ENCODE measurements around the gene SKAP1. TPM values are rescaled to one million over a fixed set of nuclear protein-coding genes. Genes with fewer than 3 reads are reported as not detected.

SKAP1 gene
- total RNA-seq, 6 experiments from 2014 or later: 4.5 to 51.0 (median 17.5) TPM

GRCh38 chr17:48121923-48122664 is 307.9 kb downstream of the SKAP1 start:
- 77% methylated on average over 5 of the region's 9 CpGs for WGBS (ENCODE audit: insufficient coverage, low coverage, low lambda C conversion rate, missing lambda C conversion rate)
- ATAC-seq (no peak), DNase-seq (no peak)
- Histone ChIP-seq H3K36me3 (peaks cover 0 to 47% (median 15%) of the 10 kb centered on the region in 4 donors), H3K4me1 (no peaks in the 10 kb centered on the region), H3K4me3 (no peak overlapping the region), H3K27me3 (no peaks in the 10 kb centered on the region), H3K27ac (no peak overlapping the region), H3K9me3 (no peaks in the 10 kb centered on the region)
- intact Hi-C loops (cut with DNase I): no loop called here
- TF ChIP-seq, protein P1, sequence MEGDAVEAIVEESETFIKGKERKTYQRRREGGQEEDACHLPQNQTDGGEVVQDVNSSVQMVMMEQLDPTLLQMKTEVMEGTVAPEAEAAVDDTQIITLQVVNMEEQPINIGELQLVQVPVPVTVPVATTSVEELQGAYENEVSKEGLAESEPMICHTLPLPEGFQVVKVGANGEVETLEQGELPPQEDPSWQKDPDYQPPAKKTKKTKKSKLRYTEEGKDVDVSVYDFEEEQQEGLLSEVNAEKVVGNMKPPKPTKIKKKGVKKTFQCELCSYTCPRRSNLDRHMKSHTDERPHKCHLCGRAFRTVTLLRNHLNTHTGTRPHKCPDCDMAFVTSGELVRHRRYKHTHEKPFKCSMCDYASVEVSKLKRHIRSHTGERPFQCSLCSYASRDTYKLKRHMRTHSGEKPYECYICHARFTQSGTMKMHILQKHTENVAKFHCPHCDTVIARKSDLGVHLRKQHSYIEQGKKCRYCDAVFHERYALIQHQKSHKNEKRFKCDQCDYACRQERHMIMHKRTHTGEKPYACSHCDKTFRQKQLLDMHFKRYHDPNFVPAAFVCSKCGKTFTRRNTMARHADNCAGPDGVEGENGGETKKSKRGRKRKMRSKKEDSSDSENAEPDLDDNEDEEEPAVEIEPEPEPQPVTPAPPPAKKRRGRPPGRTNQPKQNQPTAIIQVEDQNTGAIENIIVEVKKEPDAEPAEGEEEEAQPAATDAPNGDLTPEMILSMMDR (IDR thresholded peaks at IDR 0.05): no peak
- no peak for TF ChIP-seq POLR2A (IDR thresholded peaks at IDR 0.05)

DNA sequence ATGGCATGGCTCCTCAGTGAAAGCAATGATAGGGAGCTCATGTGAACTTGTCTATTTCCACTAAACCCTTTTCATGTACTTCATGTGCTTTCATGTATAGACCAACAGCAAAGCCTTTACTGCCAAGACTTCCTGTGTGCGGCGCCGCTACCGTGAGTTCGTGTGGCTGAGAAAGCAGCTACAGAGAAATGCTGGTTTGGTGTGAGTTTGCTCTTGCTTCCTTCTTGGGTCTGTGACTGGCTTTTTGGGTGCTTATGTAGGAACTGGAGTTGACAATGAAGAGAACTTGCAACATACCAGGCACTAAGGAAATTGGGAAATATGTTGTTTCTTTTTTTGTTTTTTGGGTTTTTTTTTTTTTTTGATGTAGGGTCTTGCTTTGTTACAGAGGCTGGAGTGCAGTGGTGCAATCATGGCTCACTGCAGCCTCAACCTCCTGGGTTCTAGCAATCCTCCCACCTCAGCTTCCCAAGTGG is 316.8 kb downstream of the SKAP1 start:
- H3K9me3 ChIP-seq: no peaks in the 10 kb centered on the region
- H3K4me1 ChIP-seq: peaks cover 0 to 10% (median 0%) of the 10 kb centered on the region in 4 donors
- H3K4me3 ChIP-seq: no peak overlapping the region
- peaks cover 0 to 25% (median 2%) of the 10 kb centered on the region in 4 donors for H3K36me3 ChIP-seq
- WGBS (ENCODE audit: insufficient coverage, low coverage, low lambda C conversion rate, missing lambda C conversion rate): 66% methylated on average over 5 of the region's 5 CpGs
- ATAC-seq (peak; percentile 49 to 78 (median 54)), DNase-seq (peak in 1 of 3 donors; percentile 59)
- intact Hi-C loops (cut with DNase I): no loop called here
- TF ChIP-seq, protein P1 (IDR thresholded peaks at IDR 0.05): no peak
- TF ChIP-seq POLR2A (IDR thresholded peaks at IDR 0.05): peak; percentile 38
- H3K27me3 ChIP-seq: no peaks in the 10 kb centered on the region
- H3K27ac ChIP-seq: peak overlapping the region in 2 of 3 donors; percentile 9 to 49

DNA sequence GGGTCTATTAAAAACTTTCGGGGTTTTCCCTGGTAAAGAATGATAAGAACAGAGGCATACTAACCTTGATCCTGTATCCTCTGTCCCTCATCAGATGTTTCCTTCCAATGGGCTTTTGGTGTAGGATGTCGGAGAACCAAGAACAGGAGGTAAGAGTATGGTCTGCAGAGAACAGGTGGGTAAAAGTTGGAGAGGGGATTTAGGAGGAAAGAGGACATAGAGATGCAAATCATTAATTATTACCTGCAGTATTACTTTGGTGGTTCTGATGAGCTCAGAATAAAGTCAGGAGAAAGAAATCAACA is 318.1 kb downstream of the SKAP1 start:
- WGBS (ENCODE audit: insufficient coverage, low coverage, low lambda C conversion rate, missing lambda C conversion rate): 78% methylated on average over 2 of the region's 2 CpGs

DNA sequence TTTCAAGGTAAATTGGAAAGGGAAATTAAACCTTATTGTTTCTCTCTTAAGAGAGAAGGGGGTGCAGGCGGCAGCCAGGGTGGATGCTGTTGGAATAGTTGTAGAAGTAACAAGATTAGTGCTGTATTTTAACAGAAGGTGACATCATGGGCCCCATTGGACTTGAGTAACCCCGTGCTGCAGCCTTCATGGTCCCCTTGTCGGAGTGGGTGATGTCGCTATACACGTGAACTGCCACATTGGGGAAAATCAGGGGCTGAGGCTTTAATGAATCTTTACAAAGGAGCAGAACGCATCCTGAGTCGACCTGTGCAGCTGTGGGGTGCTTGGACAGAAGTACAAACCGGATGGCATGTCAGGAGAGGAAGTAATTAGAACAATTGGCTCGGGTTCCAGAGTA is 319.3 kb downstream of the SKAP1 start:
- Histone ChIP-seq H3K9me3 (no peaks in the 10 kb centered on the region), H3K27me3 (no peaks in the 10 kb centered on the region), H3K27ac (no peak overlapping the region), H3K36me3 (peaks cover 0 to 8% (median 0%) of the 10 kb centered on the region in 4 donors), H3K4me3 (no peak overlapping the region), H3K4me1 (peaks cover 0 to 12% (median 0%) of the 10 kb centered on the region in 4 donors)
- TF ChIP-seq POLR2A (IDR thresholded peaks at IDR 0.05): no peak
- TF ChIP-seq, protein P1 (IDR thresholded peaks at IDR 0.05): no peak
- DNase-seq: no peak
- ATAC-seq: no peak
- intact Hi-C loops (cut with DNase I): no loop called here
- 81% methylated on average over 9 of the region's 9 CpGs for WGBS (ENCODE audit: insufficient coverage, low coverage, low lambda C conversion rate, missing lambda C conversion rate)

More for the DNA sequence above, 318.1 kb downstream of the SKAP1 start:
- peaks cover 0 to 12% (median 0%) of the 10 kb centered on the region in 4 donors for H3K4me1 ChIP-seq
- H3K4me3 ChIP-seq: no peak overlapping the region
- ATAC-seq (no peak), DNase-seq (no peak)
- no peak for TF ChIP-seq POLR2A (IDR thresholded peaks at IDR 0.05)
- TF ChIP-seq, protein P1 (IDR thresholded peaks at IDR 0.05): no peak
- H3K36me3 ChIP-seq: peaks cover 0 to 17% (median 0%) of the 10 kb centered on the region in 4 donors
- no peak overlapping the region for H3K27ac ChIP-seq
- no peaks in the 10 kb centered on the region for H3K9me3 ChIP-seq
- intact Hi-C loops (cut with DNase I): no loop called here
- no peaks in the 10 kb centered on the region for H3K27me3 ChIP-seq
